ENCODE measurements around the gene HOXA3. TPM values are rescaled to one million over a fixed set of nuclear protein-coding genes. Genes with fewer than 3 reads are reported as not detected.

Gene HOXA3
- polyA plus RNA-seq, 1 donor (not counting 4 experiments of a cell fraction or from before 2014, with no cell fraction given) = 0.58 TPM

DNA sequence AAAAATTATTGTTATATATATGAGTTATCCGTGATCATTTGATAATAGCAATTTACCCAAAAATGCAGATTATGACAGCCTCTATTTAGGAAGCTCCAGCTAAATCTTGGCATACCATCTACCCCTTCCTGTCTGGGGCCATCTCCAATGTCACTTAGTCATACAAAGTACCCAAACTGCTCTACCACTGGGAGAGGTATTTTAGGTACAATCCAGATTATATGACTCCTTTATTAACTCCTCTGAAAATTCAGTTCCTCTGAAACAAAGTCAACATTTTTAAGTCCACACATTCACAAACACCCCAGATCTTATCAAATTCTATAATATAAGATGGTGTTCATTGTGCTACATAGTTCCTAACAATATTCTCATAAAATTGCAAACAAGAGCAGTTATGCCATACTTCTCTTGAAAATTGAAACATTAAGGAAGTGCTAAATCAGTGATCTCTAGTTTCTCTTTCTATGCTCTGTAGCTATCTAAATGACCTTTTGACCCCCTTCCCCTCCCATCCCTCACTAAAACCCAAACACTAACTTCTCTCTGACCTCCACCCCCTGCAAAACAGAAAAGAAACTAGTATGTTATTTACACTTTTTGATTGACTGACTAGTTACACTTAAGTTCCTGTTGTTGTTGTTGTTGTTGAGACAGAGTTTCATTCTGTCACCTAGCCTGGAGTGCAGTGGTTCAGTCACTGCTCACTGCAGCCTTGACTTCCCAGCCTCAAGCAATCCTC, 73.0 kb downstream of the HOXA3 start:
- no peak for TF ChIP-seq EZH2 (IDR thresholded peaks at IDR 0.05; ENCODE audit: low read length)
- Histone ChIP-seq H3K4me1 (ENCODE audit: control insufficient read depth, extremely low read depth, insufficient read depth, low read length) (peaks cover 41% of the 10 kb centered on the region), H3K4me3 (ENCODE audit: control insufficient read depth in 2 of 3, extremely low read depth in 1 of 3, insufficient read depth in 2 of 3, low read depth in 1 of 3, low read length in 3 of 3) (no peak overlapping the region), H3K36me3 (ENCODE audit: control insufficient read depth in 2 of 2, extremely low read depth in 1 of 2, insufficient read depth in 2 of 2, low read length in 2 of 2) (no peaks in the 10 kb centered on the region), H4K20me1 (ENCODE audit: control insufficient read depth, extremely low read depth, insufficient read depth, low read length) (no peaks in the 10 kb centered on the region), H3K79me2 (ENCODE audit: control insufficient read depth, insufficient read depth, low read length) (no peaks in the 10 kb centered on the region), H3K27me3 (ENCODE audit: control insufficient read depth, extremely low read depth, insufficient read depth, low read length) (no peaks in the 10 kb centered on the region), H3K9me1 (ENCODE audit: control insufficient read depth, extremely low read depth, insufficient read depth, low read length) (no peaks in the 10 kb centered on the region), H3K27ac (ENCODE audit: control insufficient read depth, insufficient read depth, low read length) (no peak overlapping the region), H2AFZ (ENCODE audit: control insufficient read depth, low read length) (no peak overlapping the region), H3K4me2 (ENCODE audit: control insufficient read depth, extremely low read depth, insufficient read depth, low read depth, low read length) (no peak overlapping the region), H3K9me3 (ENCODE audit: control insufficient read depth, low read depth, low read length) (no peaks in the 10 kb centered on the region), H3K9ac (ENCODE audit: control insufficient read depth, extremely low read depth, insufficient read depth, low read length) (no peak overlapping the region)
- DNase-seq (ENCODE audit: low read depth, low spot score) = no peak
- dilution Hi-C loops (cut with MboI; ENCODE audit: extremely low pct_ligation_motif_present, low sequenced_read_pairs) = loop anchor here (25.0 kb wide), 1 partner anchor 217 kb away; the partner anchor contains the start of gene SKAP2
- no peak for FAIRE-seq

DNA sequence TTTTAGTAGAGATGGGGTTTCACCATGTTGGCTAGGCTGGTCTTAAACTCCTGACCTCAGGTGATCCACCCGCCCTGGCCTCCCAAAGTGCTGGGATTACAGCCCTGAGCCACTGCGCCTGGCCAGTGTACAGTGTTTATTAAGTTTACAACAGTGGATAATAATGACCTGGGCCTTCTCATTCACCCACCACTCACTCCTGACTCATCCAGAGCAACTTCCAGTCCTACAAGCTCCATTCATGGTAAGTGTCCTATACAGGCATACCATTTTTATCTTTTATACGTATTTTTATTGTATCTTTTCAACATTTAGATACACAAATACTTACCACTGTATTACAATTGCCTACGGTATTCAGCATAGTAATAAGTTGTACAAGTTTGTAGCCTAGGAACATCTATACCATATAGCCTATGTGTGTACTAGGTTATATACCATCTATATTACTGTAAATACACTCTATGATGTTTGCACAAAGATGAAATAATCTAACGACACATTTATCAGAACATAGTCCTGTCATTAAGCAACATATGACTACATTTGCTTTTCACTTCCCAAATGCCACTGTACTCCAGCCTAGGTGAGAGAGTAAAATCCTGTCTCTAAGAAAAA, 73.7 kb downstream of the HOXA3 start:
- peaks cover 41% of the 10 kb centered on the region for H3K4me1 ChIP-seq (ENCODE audit: control insufficient read depth, extremely low read depth, insufficient read depth, low read length)
- no peak for TF ChIP-seq CTCF (optimal IDR thresholded peaks at IDR 0.05 in 1 of 3, IDR thresholded peaks at IDR 0.05 in 1 of 3, conservative IDR thresholded peaks at IDR 0.05 in 1 of 3; ENCODE audit: extremely low read depth in 1 of 3, insufficient read depth in 2 of 3, low read length in 3 of 3)
- TF ChIP-seq EZH2 (IDR thresholded peaks at IDR 0.05; ENCODE audit: low read length) = no peak
- no peak overlapping the region for H3K9ac ChIP-seq (ENCODE audit: control insufficient read depth, extremely low read depth, insufficient read depth, low read length)
- H3K4me3 ChIP-seq (ENCODE audit: control insufficient read depth in 2 of 3, extremely low read depth in 1 of 3, insufficient read depth in 2 of 3, low read depth in 1 of 3, low read length in 3 of 3) = no peak overlapping the region
- no peaks in the 10 kb centered on the region for H3K79me2 ChIP-seq (ENCODE audit: control insufficient read depth, insufficient read depth, low read length)
- no peaks in the 10 kb centered on the region for H3K27me3 ChIP-seq (ENCODE audit: control insufficient read depth, extremely low read depth, insufficient read depth, low read length)
- no peaks in the 10 kb centered on the region for H3K9me3 ChIP-seq (ENCODE audit: control insufficient read depth, low read depth, low read length)
- no peaks in the 10 kb centered on the region for H3K9me1 ChIP-seq (ENCODE audit: control insufficient read depth, extremely low read depth, insufficient read depth, low read length)
- no peak overlapping the region for H2AFZ ChIP-seq (ENCODE audit: control insufficient read depth, low read length)
- no peak overlapping the region for H3K27ac ChIP-seq (ENCODE audit: control insufficient read depth, insufficient read depth, low read length)
- FAIRE-seq = no peak
- no peaks in the 10 kb centered on the region for H4K20me1 ChIP-seq (ENCODE audit: control insufficient read depth, extremely low read depth, insufficient read depth, low read length)
- H3K36me3 ChIP-seq (ENCODE audit: control insufficient read depth in 2 of 2, extremely low read depth in 1 of 2, insufficient read depth in 2 of 2, low read length in 2 of 2) = no peaks in the 10 kb centered on the region
- DNase-seq (ENCODE audit: low read depth, low spot score) = no peak
- dilution Hi-C loops (cut with MboI; ENCODE audit: extremely low pct_ligation_motif_present, low sequenced_read_pairs) = loop anchor here (25.0 kb wide), 1 partner anchor 216 kb away; the partner anchor contains the start of gene SKAP2
- no peak overlapping the region for H3K4me2 ChIP-seq (ENCODE audit: control insufficient read depth, extremely low read depth, insufficient read depth, low read depth, low read length)

Data from keratinocyte (primary cell).